ENCODE measurements around the gene UXS1.

The UXS1 gene

GRCh38 chr2:106127776-106128268 is 66.3 kb downstream of the UXS1 start:
- DNase-seq: no peak

GRCh38 chr2:106127282-106127771 is 66.8 kb downstream of the UXS1 start:
- no peak for DNase-seq

- no peak for DNase-seq
Observed at GRCh38 chr2:106126705-106127281, 67.3 kb downstream of the UXS1 start.

GRCh38 chr2:106126295-106126694 is 67.8 kb downstream of the UXS1 start:
- DNase-seq: no peak

GRCh38 chr2:106124905-106125549 is 69.1 kb downstream of the UXS1 start:
- DNase-seq: no peak

GRCh38 chr2:106124106-106124756 is 69.9 kb downstream of the UXS1 start:
- DNase-seq: no peak

- DNase-seq: no peak
Observed at GRCh38 chr2:106122157-106122556, 71.9 kb downstream of the UXS1 start.

GRCh38 chr2:106120432-106120831 is 73.7 kb downstream of the UXS1 start:
- no peak for DNase-seq

GRCh38 chr2:106119074-106119473 is 75.0 kb downstream of the UXS1 start:
- no peak for DNase-seq

- DNase-seq: no peak
Observed at GRCh38 chr2:106117882-106118684, 76.0 kb downstream of the UXS1 start.

- no peak for DNase-seq
Observed at GRCh38 chr2:106117347-106117746, 76.8 kb downstream of the UXS1 start.

- DNase-seq: no peak
Observed at GRCh38 chr2:106116248-106116647, 77.9 kb downstream of the UXS1 start.

- no peak for DNase-seq
Observed at GRCh38 chr2:106115665-106116064, 78.4 kb downstream of the UXS1 start.

GRCh38 chr2:106115250-106115649 is 78.9 kb downstream of the UXS1 start:
- no peak for DNase-seq

- no peak for DNase-seq
Observed at GRCh38 chr2:106114166-106114565, 79.9 kb downstream of the UXS1 start.

- no peak for DNase-seq
Observed at GRCh38 chr2:106113361-106113966, 80.6 kb downstream of the UXS1 start.

GRCh38 chr2:106111882-106112571 is 82.1 kb downstream of the UXS1 start:
- DNase-seq: no peak

- no peak for DNase-seq
Observed at GRCh38 chr2:106109675-106110424, 84.3 kb downstream of the UXS1 start.

- DNase-seq: no peak
Observed at GRCh38 chr2:106108791-106109190, 85.3 kb downstream of the UXS1 start.

GRCh38 chr2:106108351-106108750 is 85.8 kb downstream of the UXS1 start:
- peak in 1 of 2 experiments; percentile 4 for DNase-seq

GRCh38 chr2:106107509-106108131 is 86.5 kb downstream of the UXS1 start:
- DNase-seq: no peak

Data from Kasumi-1 (cell line).